SK-N-SH (cell line): ENCODE measurements around the gene MAP4K1. TPM values are rescaled to one million over a fixed set of nuclear protein-coding genes. Genes with fewer than 3 reads are reported as not detected.
"Not testable (repeated sequence)": the region's sequence is repeated elsewhere in the genome, so short reads cannot be mapped to it uniquely, and the experiment has no call there.

Source experiments
- CTCF ChIA-PET: fragments of 300-600, 350-600 bp; formaldehyde crosslinking; extraction: SDS; loops from one replicate; lab custom pipeline; 2021; lab: Yijun Ruan, JAX
- POLR2A ChIA-PET: fragments of 350-600 bp; sonication (Branson Sonifier 250); formaldehyde crosslinking; extraction: SDS; loops from one replicate; lab custom pipeline; 2020; ENCODE audit warnings: antibody characterized with exemption, inconsistent platforms; lab: Yijun Ruan, JAX
- DNase-seq: peaks from one replicate; pipeline ENCODE4 v3.0.0; 2012
- H2AFZ ChIP-seq: fragments of 200-600 bp; sonication (generic); 2 replicates; pipeline ENCODE4 v1.8.1; 2016; ENCODE audit warnings: antibody characterized with exemption, mild to moderate bottlenecking, low read depth
- H3F3A ChIP-seq: fragments of 200-600 bp; sonication (generic); replicated peaks from 2 replicates; pipeline ENCODE3; 2016; ENCODE audit warnings: antibody characterized with exemption, mild to moderate bottlenecking; ENCODE audit not compliant: insufficient read depth
- H3K27ac ChIP-seq, 2 experiments: fragments of 200-500 bp in 1 of 2; fragments of 200-600 bp in 1 of 2; sonication (Bioruptor generic) in 1 of 2; sonication (generic), shearing (Covaris generic) in 1 of 2; 2 replicates each; pipeline versions ENCODE4 v1.5.1 to v1.6.1; 2014 to 2016; ENCODE audit warnings: low read depth in 2 of 2, inconsistent platforms in 1 of 2, low read length in 1 of 2, mild to moderate bottlenecking in 1 of 2, mixed read lengths in 1 of 2
- H3K27me3 ChIP-seq: fragments of 200-600 bp; sonication (generic), shearing (Covaris generic); 2 replicates; pipeline ENCODE4 v1.6.1; 2016; ENCODE audit warnings: mixed run types; ENCODE audit not compliant: insufficient read depth
- H3K36me3 ChIP-seq, 2 experiments: fragments of 200-500 bp in 1 of 2; fragments of 200-600 bp in 1 of 2; sonication (Bioruptor generic) in 1 of 2; sonication (generic) in 1 of 2; replicated peaks in 1 of 2; 2 replicates each; pipeline versions ENCODE3 to v1.5.1; 2014 to 2016; ENCODE audit warnings: low read length in 1 of 2, mild to moderate bottlenecking in 1 of 2; ENCODE audit not compliant: insufficient read depth in 2 of 2, control insufficient read depth in 1 of 2
- H3K4me1 ChIP-seq, 2 experiments: fragments of 200-500 bp in 1 of 2; fragments of 200-600 bp in 1 of 2; sonication (Bioruptor generic) in 1 of 2; sonication (generic), shearing (Covaris generic) in 1 of 2; 2 replicates each; pipeline versions ENCODE4 v1.5.1 to v1.6.1; 2014 to 2016; ENCODE audit warnings: low read depth in 1 of 2, low read length in 1 of 2, mixed run types in 1 of 2; ENCODE audit not compliant: insufficient read depth in 2 of 2, control insufficient read depth in 1 of 2
- H3K4me2 ChIP-seq: fragments of 200-600 bp; sonication (generic), shearing (Covaris generic); 2 replicates; pipeline ENCODE4 v1.6.1; 2017; ENCODE audit warnings: mixed run types
- H3K4me3 ChIP-seq, 2 experiments: fragments of 200-500 bp in 1 of 2; fragments of 200-600 bp in 1 of 2; sonication (Bioruptor generic) in 1 of 2; sonication (generic), shearing (Covaris generic) in 1 of 2; 2 replicates each; pipeline versions ENCODE4 v1.5.1 to v1.8.1; 2014 to 2016; ENCODE audit warnings: low read depth in 2 of 2, inconsistent platforms in 1 of 2, low read length in 1 of 2, mild to moderate bottlenecking in 1 of 2, mixed read lengths in 1 of 2, moderate library complexity in 1 of 2
- H3K79me2 ChIP-seq: fragments of 200-600 bp; sonication (generic); 2 replicates; pipeline ENCODE4 v1.8.1; 2017; ENCODE audit warnings: mild to moderate bottlenecking; ENCODE audit not compliant: insufficient read depth
- H3K9ac ChIP-seq: fragments of 200-600 bp; sonication (generic); 2 replicates; pipeline ENCODE4 v1.6.1; 2017; ENCODE audit warnings: mixed run types
- H3K9me2 ChIP-seq: fragments of 200-600 bp; sonication (generic); 2 replicates; pipeline ENCODE4 v1.6.1; 2017; ENCODE audit warnings: mixed run types
- H3K9me3 ChIP-seq: fragments of 200-600 bp; sonication (generic); 2 replicates; pipeline ENCODE4 v1.6.1; 2017; ENCODE audit warnings: mixed run types, mild to moderate bottlenecking, moderate library complexity
- H4K20me1 ChIP-seq: fragments of 200-600 bp; sonication (generic); 2 replicates; pipeline ENCODE4 v1.6.1; 2017; ENCODE audit warnings: mild to moderate bottlenecking, mixed run types; ENCODE audit not compliant: insufficient read depth
- FOXJ3 ChIP-seq: sonication (generic); formaldehyde crosslinking; IDR thresholded peaks from 2 replicates; pipeline ENCODE4 v1.5.1; 2020; ENCODE audit warnings: mild to moderate bottlenecking, missing genetic modification reagents
- GATA2 ChIP-seq: sonication (generic); formaldehyde crosslinking; IDR thresholded peaks from 2 replicates; pipeline ENCODE4 v1.5.0; 2020; ENCODE audit warnings: mild to moderate bottlenecking, missing genetic modification reagents
- MXI1 ChIP-seq: IDR thresholded peaks from 2 replicates; pipeline ENCODE4 v1.6.1; 2012; ENCODE audit warnings: mild to moderate bottlenecking, low read depth, low read length, improper control_type of control experiment
- NFIC ChIP-seq: IDR thresholded peaks from 2 replicates; pipeline ENCODE4 v1.4.0; 2012; ENCODE audit warnings: borderline replicate concordance
- PBX3 ChIP-seq: IDR thresholded peaks from 2 replicates; pipeline ENCODE4; 2012
- SIN3A ChIP-seq: IDR thresholded peaks from 2 replicates; pipeline ENCODE4 v1.6.1; 2012; ENCODE audit warnings: low read depth, mild to moderate bottlenecking, low read length, moderate library complexity, borderline replicate concordance
- TAF1 ChIP-seq: IDR thresholded peaks from 2 replicates; pipeline ENCODE4 v1.6.1; 2012; ENCODE audit warnings: low read depth, mild to moderate bottlenecking, low read length, moderate library complexity, borderline replicate concordance
- TCF12 ChIP-seq: IDR thresholded peaks from 2 replicates; pipeline ENCODE4 v1.4.0; 2012
- USF1 ChIP-seq: IDR thresholded peaks from 2 replicates; pipeline ENCODE4 v1.4.0; 2012; ENCODE audit warnings: low read depth, borderline replicate concordance
- YY1 ChIP-seq: IDR thresholded peaks from 2 replicates; pipeline ENCODE4 v1.4.0; 2012; ENCODE audit warnings: low read depth, mild to moderate bottlenecking
- ZBTB33 ChIP-seq: IDR thresholded peaks from 2 replicates; pipeline ENCODE4 v1.4.0; 2012; ENCODE audit warnings: low read depth, borderline replicate concordance
- WGBS: methylation state at CpG from one replicate; pipeline ENCODE4 v1.1.6; 2017; ENCODE audit warnings: low lambda C conversion rate; 5-methylcytosine and 5-hydroxymethylcytosine counted together
- polyA plus RNA-seq, 3 experiments: library from polyadenylated mRNA; depleted of rRNA; stranded (reverse); fragments of >200 nt; gene quantifications; 2 replicates each; pipeline ENCODE4 v1.2.3, GENCODE V29; 2012
- TF ChIP-seq, protein P1 (sequence below): fragments of 200-600 bp; sonication (generic); IDR thresholded peaks from 2 replicates; pipeline ENCODE4 v1.6.1; 2017; ENCODE audit warnings: antibody characterized with exemption, mild to moderate bottlenecking, moderate library complexity
- TF ChIP-seq, protein P2 (sequence below): fragments of 150-350 bp; IDR thresholded peaks from 2 replicates; pipeline ENCODE4 v1.6.1; 2016; ENCODE audit warnings: mild to moderate bottlenecking, low read depth, low read length

MAP4K1 gene
- polyA plus RNA-seq, 1 of the 3 experiments (the other 2 are of a cell fraction) = 0.31 TPM

- TF ChIP-seq FOXJ3 (CRISPR knock-in tag) (no peak), YY1 (no peak), TAF1 (no peak), ZBTB33 (no peak), MXI1 (no peak)
- TF ChIP-seq, protein P1, sequence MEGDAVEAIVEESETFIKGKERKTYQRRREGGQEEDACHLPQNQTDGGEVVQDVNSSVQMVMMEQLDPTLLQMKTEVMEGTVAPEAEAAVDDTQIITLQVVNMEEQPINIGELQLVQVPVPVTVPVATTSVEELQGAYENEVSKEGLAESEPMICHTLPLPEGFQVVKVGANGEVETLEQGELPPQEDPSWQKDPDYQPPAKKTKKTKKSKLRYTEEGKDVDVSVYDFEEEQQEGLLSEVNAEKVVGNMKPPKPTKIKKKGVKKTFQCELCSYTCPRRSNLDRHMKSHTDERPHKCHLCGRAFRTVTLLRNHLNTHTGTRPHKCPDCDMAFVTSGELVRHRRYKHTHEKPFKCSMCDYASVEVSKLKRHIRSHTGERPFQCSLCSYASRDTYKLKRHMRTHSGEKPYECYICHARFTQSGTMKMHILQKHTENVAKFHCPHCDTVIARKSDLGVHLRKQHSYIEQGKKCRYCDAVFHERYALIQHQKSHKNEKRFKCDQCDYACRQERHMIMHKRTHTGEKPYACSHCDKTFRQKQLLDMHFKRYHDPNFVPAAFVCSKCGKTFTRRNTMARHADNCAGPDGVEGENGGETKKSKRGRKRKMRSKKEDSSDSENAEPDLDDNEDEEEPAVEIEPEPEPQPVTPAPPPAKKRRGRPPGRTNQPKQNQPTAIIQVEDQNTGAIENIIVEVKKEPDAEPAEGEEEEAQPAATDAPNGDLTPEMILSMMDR = no peak
Measured at GRCh38 chr19:38583219-38583984, 34.4 kb downstream of the MAP4K1 start (continued).

GRCh38 chr19:38580080-38580479 is 37.7 kb downstream of the MAP4K1 start:
- Histone ChIP-seq H3F3A (no peaks in the 10 kb centered on the region), H3K79me2 (no peaks in the 10 kb centered on the region), H4K20me1 (no peaks in the 10 kb centered on the region), H3K4me1 (no peaks in the 10 kb centered on the region), H3K9me3 (no peaks in the 10 kb centered on the region), H3K9ac (no peak overlapping the region), H2AFZ (no peak overlapping the region), H3K4me2 (no peak overlapping the region), H3K27me3 (no peaks in the 10 kb centered on the region), H3K4me3 (no peak overlapping the region), H3K9me2 (no peaks in the 10 kb centered on the region), H3K36me3 (no peaks in the 10 kb centered on the region), H3K27ac (no peak overlapping the region)
- CTCF ChIA-PET = interaction anchor here (1.3 kb wide), 1 partner anchor 13 kb away, joined by 3 read pairs; no protein-coding TSS in a partner anchor
- 83% methylated on average over 15 of the region's 15 CpGs for WGBS
- DNase-seq = peak; percentile 11
- TF ChIP-seq, protein P2, sequence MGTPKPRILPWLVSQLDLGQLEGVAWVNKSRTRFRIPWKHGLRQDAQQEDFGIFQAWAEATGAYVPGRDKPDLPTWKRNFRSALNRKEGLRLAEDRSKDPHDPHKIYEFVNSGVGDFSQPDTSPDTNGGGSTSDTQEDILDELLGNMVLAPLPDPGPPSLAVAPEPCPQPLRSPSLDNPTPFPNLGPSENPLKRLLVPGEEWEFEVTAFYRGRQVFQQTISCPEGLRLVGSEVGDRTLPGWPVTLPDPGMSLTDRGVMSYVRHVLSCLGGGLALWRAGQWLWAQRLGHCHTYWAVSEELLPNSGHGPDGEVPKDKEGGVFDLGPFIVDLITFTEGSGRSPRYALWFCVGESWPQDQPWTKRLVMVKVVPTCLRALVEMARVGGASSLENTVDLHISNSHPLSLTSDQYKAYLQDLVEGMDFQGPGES = no peak
- TF ChIP-seq USF1 = no peak
- no peak for TF ChIP-seq SIN3A
- TF ChIP-seq NFIC = no peak
- TF ChIP-seq GATA2 (CRISPR knock-in tag) = no peak
- TF ChIP-seq TCF12 = no peak
- no peak for TF ChIP-seq PBX3
- POLR2A ChIA-PET = no interaction called here

GRCh38 chr19:38579304-38579703 is 38.4 kb downstream of the MAP4K1 start:
- H3K9ac ChIP-seq, H3K79me2 ChIP-seq, CTCF ChIA-PET, H3K27me3 ChIP-seq, H3F3A ChIP-seq, H3K4me1 ChIP-seq, POLR2A ChIA-PET, H4K20me1 ChIP-seq, DNase-seq, H3K27ac ChIP-seq, H2AFZ ChIP-seq, H3K4me3 ChIP-seq, H3K4me2 ChIP-seq, H3K9me2 ChIP-seq, H3K36me3 ChIP-seq, H3K9me3 ChIP-seq: not testable (repeated sequence)
- WGBS = 83% methylated on average over 6 of the region's 6 CpGs
